ENCODE data around the gene PCNT. TPM values are rescaled to one million over a fixed set of nuclear protein-coding genes. Genes with fewer than 3 reads are reported as not detected.

PCNT gene
- total RNA-seq, 1 experiment from 2014 or later, result 41.0 TPM

DNA sequence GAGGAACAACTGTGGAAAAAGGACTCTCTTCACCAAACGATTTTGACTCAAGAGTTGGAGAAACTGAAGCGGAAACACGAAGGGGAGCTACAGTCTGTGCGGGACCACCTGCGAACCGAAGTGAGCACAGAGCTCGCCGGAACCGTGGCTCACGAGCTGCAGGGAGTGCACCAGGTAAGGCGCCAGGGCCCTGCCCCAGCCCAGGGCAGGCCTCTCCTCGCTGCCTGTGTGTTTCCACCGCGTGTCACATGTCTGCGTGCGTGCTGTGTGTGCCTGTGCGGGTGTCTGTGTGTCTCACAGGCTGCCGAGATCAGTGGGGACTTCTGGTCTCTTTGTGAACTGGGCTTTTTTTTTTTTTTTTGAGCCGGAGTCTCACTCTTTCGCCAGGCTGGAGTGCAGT, 43.0 kb downstream of the PCNT start:
- Mint-ChIP-seq H3K27me3 (ENCODE audit: low read depth) (no peaks in the 10 kb centered on the region; the same call in 1 of the 2 replicates), H3K9me3 (peaks cover 5% of the 10 kb centered on the region), H3K27ac (no peak overlapping the region; the same call in 1 of the 2 replicates), H3K4me3 (no peak overlapping the region), H3K4me1 (no peaks in the 10 kb centered on the region), H3K36me3 (peaks cover 58% of the 10 kb centered on the region)
- TF ChIP-seq, protein P1, sequence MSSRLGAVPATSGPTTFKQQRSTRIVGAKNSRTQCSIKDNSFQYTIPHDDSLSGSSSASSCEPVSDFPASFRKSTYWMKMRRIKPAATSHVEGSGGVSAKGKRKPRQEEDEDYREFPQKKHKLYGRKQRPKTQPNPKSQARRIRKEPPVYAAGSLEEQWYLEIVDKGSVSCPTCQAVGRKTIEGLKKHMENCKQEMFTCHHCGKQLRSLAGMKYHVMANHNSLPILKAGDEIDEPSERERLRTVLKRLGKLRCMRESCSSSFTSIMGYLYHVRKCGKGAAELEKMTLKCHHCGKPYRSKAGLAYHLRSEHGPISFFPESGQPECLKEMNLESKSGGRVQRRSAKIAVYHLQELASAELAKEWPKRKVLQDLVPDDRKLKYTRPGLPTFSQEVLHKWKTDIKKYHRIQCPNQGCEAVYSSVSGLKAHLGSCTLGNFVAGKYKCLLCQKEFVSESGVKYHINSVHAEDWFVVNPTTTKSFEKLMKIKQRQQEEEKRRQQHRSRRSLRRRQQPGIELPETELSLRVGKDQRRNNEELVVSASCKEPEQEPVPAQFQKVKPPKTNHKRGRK (CRISPR knock-in tag; IDR thresholded peaks at IDR 0.05; ENCODE audit: borderline replicate concordance), result no peak
- TF ChIP-seq, protein P2, sequence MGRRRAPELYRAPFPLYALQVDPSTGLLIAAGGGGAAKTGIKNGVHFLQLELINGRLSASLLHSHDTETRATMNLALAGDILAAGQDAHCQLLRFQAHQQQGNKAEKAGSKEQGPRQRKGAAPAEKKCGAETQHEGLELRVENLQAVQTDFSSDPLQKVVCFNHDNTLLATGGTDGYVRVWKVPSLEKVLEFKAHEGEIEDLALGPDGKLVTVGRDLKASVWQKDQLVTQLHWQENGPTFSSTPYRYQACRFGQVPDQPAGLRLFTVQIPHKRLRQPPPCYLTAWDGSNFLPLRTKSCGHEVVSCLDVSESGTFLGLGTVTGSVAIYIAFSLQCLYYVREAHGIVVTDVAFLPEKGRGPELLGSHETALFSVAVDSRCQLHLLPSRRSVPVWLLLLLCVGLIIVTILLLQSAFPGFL (CRISPR knock-in tag; IDR thresholded peaks at IDR 0.05; ENCODE audit: borderline replicate concordance), result no peak
- TF ChIP-seq, protein P3, sequence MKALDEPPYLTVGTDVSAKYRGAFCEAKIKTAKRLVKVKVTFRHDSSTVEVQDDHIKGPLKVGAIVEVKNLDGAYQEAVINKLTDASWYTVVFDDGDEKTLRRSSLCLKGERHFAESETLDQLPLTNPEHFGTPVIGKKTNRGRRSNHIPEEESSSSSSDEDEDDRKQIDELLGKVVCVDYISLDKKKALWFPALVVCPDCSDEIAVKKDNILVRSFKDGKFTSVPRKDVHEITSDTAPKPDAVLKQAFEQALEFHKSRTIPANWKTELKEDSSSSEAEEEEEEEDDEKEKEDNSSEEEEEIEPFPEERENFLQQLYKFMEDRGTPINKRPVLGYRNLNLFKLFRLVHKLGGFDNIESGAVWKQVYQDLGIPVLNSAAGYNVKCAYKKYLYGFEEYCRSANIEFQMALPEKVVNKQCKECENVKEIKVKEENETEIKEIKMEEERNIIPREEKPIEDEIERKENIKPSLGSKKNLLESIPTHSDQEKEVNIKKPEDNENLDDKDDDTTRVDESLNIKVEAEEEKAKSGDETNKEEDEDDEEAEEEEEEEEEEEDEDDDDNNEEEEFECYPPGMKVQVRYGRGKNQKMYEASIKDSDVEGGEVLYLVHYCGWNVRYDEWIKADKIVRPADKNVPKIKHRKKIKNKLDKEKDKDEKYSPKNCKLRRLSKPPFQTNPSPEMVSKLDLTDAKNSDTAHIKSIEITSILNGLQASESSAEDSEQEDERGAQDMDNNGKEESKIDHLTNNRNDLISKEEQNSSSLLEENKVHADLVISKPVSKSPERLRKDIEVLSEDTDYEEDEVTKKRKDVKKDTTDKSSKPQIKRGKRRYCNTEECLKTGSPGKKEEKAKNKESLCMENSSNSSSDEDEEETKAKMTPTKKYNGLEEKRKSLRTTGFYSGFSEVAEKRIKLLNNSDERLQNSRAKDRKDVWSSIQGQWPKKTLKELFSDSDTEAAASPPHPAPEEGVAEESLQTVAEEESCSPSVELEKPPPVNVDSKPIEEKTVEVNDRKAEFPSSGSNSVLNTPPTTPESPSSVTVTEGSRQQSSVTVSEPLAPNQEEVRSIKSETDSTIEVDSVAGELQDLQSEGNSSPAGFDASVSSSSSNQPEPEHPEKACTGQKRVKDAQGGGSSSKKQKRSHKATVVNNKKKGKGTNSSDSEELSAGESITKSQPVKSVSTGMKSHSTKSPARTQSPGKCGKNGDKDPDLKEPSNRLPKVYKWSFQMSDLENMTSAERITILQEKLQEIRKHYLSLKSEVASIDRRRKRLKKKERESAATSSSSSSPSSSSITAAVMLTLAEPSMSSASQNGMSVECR (CRISPR knock-in tag; IDR thresholded peaks at IDR 0.05; ENCODE audit: borderline replicate concordance), result no peak
- no peak for TF ChIP-seq ZNF121 (CRISPR knock-in tag; IDR thresholded peaks at IDR 0.05)
- TF ChIP-seq, protein P4, sequence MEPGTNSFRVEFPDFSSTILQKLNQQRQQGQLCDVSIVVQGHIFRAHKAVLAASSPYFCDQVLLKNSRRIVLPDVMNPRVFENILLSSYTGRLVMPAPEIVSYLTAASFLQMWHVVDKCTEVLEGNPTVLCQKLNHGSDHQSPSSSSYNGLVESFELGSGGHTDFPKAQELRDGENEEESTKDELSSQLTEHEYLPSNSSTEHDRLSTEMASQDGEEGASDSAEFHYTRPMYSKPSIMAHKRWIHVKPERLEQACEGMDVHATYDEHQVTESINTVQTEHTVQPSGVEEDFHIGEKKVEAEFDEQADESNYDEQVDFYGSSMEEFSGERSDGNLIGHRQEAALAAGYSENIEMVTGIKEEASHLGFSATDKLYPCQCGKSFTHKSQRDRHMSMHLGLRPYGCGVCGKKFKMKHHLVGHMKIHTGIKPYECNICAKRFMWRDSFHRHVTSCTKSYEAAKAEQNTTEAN (CRISPR knock-in tag; IDR thresholded peaks at IDR 0.05), result no peak
- no peak for TF ChIP-seq ZBTB21 (CRISPR knock-in tag; IDR thresholded peaks at IDR 0.05; ENCODE audit: borderline replicate concordance)
- TF ChIP-seq, protein P5, sequence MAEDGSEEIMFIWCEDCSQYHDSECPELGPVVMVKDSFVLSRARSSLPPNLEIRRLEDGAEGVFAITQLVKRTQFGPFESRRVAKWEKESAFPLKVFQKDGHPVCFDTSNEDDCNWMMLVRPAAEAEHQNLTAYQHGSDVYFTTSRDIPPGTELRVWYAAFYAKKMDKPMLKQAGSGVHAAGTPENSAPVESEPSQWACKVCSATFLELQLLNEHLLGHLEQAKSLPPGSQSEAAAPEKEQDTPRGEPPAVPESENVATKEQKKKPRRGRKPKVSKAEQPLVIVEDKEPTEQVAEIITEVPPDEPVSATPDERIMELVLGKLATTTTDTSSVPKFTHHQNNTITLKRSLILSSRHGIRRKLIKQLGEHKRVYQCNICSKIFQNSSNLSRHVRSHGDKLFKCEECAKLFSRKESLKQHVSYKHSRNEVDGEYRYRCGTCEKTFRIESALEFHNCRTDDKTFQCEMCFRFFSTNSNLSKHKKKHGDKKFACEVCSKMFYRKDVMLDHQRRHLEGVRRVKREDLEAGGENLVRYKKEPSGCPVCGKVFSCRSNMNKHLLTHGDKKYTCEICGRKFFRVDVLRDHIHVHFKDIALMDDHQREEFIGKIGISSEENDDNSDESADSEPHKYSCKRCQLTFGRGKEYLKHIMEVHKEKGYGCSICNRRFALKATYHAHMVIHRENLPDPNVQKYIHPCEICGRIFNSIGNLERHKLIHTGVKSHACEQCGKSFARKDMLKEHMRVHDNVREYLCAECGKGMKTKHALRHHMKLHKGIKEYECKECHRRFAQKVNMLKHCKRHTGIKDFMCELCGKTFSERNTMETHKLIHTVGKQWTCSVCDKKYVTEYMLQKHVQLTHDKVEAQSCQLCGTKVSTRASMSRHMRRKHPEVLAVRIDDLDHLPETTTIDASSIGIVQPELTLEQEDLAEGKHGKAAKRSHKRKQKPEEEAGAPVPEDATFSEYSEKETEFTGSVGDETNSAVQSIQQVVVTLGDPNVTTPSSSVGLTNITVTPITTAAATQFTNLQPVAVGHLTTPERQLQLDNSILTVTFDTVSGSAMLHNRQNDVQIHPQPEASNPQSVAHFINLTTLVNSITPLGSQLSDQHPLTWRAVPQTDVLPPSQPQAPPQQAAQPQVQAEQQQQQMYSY (CRISPR knock-in tag; IDR thresholded peaks at IDR 0.05), result no peak
- TF ChIP-seq, protein P6, sequence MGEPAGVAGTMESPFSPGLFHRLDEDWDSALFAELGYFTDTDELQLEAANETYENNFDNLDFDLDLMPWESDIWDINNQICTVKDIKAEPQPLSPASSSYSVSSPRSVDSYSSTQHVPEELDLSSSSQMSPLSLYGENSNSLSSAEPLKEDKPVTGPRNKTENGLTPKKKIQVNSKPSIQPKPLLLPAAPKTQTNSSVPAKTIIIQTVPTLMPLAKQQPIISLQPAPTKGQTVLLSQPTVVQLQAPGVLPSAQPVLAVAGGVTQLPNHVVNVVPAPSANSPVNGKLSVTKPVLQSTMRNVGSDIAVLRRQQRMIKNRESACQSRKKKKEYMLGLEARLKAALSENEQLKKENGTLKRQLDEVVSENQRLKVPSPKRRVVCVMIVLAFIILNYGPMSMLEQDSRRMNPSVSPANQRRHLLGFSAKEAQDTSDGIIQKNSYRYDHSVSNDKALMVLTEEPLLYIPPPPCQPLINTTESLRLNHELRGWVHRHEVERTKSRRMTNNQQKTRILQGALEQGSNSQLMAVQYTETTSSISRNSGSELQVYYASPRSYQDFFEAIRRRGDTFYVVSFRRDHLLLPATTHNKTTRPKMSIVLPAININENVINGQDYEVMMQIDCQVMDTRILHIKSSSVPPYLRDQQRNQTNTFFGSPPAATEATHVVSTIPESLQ (CRISPR knock-in tag; IDR thresholded peaks at IDR 0.05), result no peak
- TF ChIP-seq TEAD4 (CRISPR knock-in tag; IDR thresholded peaks at IDR 0.05), result no peak
- TF ChIP-seq, protein P7, sequence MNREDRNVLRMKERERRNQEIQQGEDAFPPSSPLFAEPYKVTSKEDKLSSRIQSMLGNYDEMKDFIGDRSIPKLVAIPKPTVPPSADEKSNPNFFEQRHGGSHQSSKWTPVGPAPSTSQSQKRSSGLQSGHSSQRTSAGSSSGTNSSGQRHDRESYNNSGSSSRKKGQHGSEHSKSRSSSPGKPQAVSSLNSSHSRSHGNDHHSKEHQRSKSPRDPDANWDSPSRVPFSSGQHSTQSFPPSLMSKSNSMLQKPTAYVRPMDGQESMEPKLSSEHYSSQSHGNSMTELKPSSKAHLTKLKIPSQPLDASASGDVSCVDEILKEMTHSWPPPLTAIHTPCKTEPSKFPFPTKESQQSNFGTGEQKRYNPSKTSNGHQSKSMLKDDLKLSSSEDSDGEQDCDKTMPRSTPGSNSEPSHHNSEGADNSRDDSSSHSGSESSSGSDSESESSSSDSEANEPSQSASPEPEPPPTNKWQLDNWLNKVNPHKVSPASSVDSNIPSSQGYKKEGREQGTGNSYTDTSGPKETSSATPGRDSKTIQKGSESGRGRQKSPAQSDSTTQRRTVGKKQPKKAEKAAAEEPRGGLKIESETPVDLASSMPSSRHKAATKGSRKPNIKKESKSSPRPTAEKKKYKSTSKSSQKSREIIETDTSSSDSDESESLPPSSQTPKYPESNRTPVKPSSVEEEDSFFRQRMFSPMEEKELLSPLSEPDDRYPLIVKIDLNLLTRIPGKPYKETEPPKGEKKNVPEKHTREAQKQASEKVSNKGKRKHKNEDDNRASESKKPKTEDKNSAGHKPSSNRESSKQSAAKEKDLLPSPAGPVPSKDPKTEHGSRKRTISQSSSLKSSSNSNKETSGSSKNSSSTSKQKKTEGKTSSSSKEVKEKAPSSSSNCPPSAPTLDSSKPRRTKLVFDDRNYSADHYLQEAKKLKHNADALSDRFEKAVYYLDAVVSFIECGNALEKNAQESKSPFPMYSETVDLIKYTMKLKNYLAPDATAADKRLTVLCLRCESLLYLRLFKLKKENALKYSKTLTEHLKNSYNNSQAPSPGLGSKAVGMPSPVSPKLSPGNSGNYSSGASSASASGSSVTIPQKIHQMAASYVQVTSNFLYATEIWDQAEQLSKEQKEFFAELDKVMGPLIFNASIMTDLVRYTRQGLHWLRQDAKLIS (CRISPR knock-in tag; IDR thresholded peaks at IDR 0.05; ENCODE audit: borderline replicate concordance), result no peak
- no peak for TF ChIP-seq NR2C2 (CRISPR knock-in tag; IDR thresholded peaks at IDR 0.05)
- TF ChIP-seq, protein P8, sequence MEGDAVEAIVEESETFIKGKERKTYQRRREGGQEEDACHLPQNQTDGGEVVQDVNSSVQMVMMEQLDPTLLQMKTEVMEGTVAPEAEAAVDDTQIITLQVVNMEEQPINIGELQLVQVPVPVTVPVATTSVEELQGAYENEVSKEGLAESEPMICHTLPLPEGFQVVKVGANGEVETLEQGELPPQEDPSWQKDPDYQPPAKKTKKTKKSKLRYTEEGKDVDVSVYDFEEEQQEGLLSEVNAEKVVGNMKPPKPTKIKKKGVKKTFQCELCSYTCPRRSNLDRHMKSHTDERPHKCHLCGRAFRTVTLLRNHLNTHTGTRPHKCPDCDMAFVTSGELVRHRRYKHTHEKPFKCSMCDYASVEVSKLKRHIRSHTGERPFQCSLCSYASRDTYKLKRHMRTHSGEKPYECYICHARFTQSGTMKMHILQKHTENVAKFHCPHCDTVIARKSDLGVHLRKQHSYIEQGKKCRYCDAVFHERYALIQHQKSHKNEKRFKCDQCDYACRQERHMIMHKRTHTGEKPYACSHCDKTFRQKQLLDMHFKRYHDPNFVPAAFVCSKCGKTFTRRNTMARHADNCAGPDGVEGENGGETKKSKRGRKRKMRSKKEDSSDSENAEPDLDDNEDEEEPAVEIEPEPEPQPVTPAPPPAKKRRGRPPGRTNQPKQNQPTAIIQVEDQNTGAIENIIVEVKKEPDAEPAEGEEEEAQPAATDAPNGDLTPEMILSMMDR (IDR thresholded peaks at IDR 0.05), result no peak
- TF ChIP-seq CBFB (CRISPR knock-in tag; IDR thresholded peaks at IDR 0.05; ENCODE audit: low read depth), result no peak
- no peak for TF ChIP-seq NR3C1 (CRISPR knock-in tag; conservative IDR thresholded peaks at IDR 0.05; ENCODE audit: low read depth)
- TF ChIP-seq, protein P9, sequence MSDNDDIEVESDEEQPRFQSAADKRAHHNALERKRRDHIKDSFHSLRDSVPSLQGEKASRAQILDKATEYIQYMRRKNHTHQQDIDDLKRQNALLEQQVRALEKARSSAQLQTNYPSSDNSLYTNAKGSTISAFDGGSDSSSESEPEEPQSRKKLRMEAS (CRISPR knock-in tag; IDR thresholded peaks at IDR 0.05), result no peak
- DNase-seq (ENCODE audit: low spot score), result no peak
- ChIA-PET CTCF (no interaction called here), POLR2A (no interaction called here)
- no peak for ATAC-seq
